ENCODE results near the gene PCBP3.

Gene PCBP3

DNA sequence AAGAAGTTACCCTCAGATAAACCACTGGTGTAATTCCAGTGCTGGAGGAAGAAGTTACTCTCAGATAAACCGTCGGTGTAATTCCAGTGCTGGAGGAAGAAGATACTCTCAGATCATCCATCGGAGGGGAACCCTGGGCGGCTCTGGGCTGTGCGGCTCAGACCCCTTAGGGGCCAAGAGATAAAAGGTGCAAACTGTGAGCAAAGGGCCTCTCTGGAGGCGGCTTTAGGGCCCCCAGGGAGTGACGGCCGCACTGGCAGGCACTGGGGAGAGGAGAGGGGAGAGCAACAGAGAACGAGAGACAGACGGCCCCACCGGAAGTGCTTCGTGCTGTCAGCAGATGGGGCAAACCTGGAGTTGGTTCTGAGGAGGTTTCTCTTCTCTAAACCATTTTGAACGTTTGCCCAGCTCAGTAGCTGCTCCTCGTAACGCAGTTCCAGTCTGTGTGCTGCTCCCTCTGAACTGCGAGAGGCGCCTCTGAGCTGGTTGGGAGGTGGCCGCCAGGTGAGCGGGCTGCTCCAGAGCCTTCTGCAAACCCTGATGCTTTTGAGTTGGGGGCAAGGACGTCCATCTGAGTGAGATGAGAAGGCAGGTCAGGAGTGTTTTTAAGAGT lies 275.4 kb downstream of the PCBP3 start:
- H3K4ac ChIP-seq (ENCODE audit: low read depth, low read length) = no peak overlapping the region
- peaks cover 2% of the 10 kb centered on the region for H3K9me3 ChIP-seq (ENCODE audit: insufficient read depth, low read depth, low read length)
- no peak overlapping the region for H2BK120ac ChIP-seq (ENCODE audit: insufficient read depth, low read length, poor library complexity)
- no peaks in the 10 kb centered on the region for H3K36me3 ChIP-seq (ENCODE audit: control insufficient read depth in 1 of 2, insufficient read depth in 2 of 2, low read length in 2 of 2)
- no peak overlapping the region for H4K12ac ChIP-seq (ENCODE audit: low read depth, low read length)
- H3K23ac ChIP-seq (ENCODE audit: low read length) = no peak overlapping the region
- H3K4me2 ChIP-seq (ENCODE audit: low read length) = no peak overlapping the region
- no peak overlapping the region for H3K18ac ChIP-seq (ENCODE audit: low read length)
- H3K14ac ChIP-seq (ENCODE audit: low read length) = no peak overlapping the region
- H3K79me2 ChIP-seq (ENCODE audit: control insufficient read depth, insufficient read depth, low read length, poor library complexity) = no peaks in the 10 kb centered on the region
- H3K79me1 ChIP-seq (ENCODE audit: low read length) = no peaks in the 10 kb centered on the region
- H3K9ac ChIP-seq (ENCODE audit: low read length) = no peak overlapping the region
- H3K4me1 ChIP-seq (ENCODE audit: control insufficient read depth in 1 of 2, insufficient read depth in 2 of 2, low read length in 2 of 2) = peaks cover 6 to 8% of the 10 kb centered on the region in 2 experiments
- no peak overlapping the region for H2AFZ ChIP-seq (ENCODE audit: insufficient read depth, low read length, poor library complexity)
- H4K91ac ChIP-seq (ENCODE audit: low read depth, low read length) = no peak overlapping the region
- H2BK5ac ChIP-seq (ENCODE audit: low read depth, low read length, poor library complexity) = no peak overlapping the region
- no peaks in the 10 kb centered on the region for H3K27me3 ChIP-seq (ENCODE audit: insufficient read depth, low read length)
- no peak for DNase-seq
- H3K4me3 ChIP-seq (ENCODE audit: low read depth, low read length) = no peak overlapping the region
- whole genome bisulfite sequencing (ENCODE audit: extremely low coverage, insufficient coverage, insufficient read length) = no CpG with 5 or more reads among the region's 20 CpGs
- H3K27ac ChIP-seq (ENCODE audit: low read depth, low read length) = no peak overlapping the region
- no peak overlapping the region for H2AK5ac ChIP-seq (ENCODE audit: low read length)
- H4K8ac ChIP-seq (ENCODE audit: low read depth, low read length) = no peak overlapping the region
- H2BK12ac ChIP-seq (ENCODE audit: low read length) = no peak overlapping the region

GRCh38 chr21:45919593-45919992 lies 276.1 kb downstream of the PCBP3 start:
- H3K4me3 ChIP-seq (ENCODE audit: low read depth, low read length) = no peak overlapping the region
- H2BK5ac ChIP-seq (ENCODE audit: low read depth, low read length, poor library complexity) = no peak overlapping the region
- no peak overlapping the region for H4K12ac ChIP-seq (ENCODE audit: low read depth, low read length)
- H3K18ac ChIP-seq (ENCODE audit: low read length) = no peak overlapping the region
- H2BK12ac ChIP-seq (ENCODE audit: low read length) = no peak overlapping the region
- H3K79me1 ChIP-seq (ENCODE audit: low read length) = no peaks in the 10 kb centered on the region
- DNase-seq = no peak
- no peak overlapping the region for H2AFZ ChIP-seq (ENCODE audit: insufficient read depth, low read length, poor library complexity)
- peaks cover 6 to 8% of the 10 kb centered on the region in 2 experiments for H3K4me1 ChIP-seq (ENCODE audit: control insufficient read depth in 1 of 2, insufficient read depth in 2 of 2, low read length in 2 of 2)
- WGBS (ENCODE audit: extremely low coverage, insufficient coverage, insufficient read length) = no CpG with 5 or more reads among the region's 15 CpGs
- no peak overlapping the region for H3K9ac ChIP-seq (ENCODE audit: low read length)
- H2AK5ac ChIP-seq (ENCODE audit: low read length) = no peak overlapping the region
- no peaks in the 10 kb centered on the region for H3K27me3 ChIP-seq (ENCODE audit: insufficient read depth, low read length)
- H3K79me2 ChIP-seq (ENCODE audit: control insufficient read depth, insufficient read depth, low read length, poor library complexity) = no peaks in the 10 kb centered on the region
- no peak overlapping the region for H3K23ac ChIP-seq (ENCODE audit: low read length)
- no peak overlapping the region for H3K4me2 ChIP-seq (ENCODE audit: low read length)
- no peak overlapping the region for H3K14ac ChIP-seq (ENCODE audit: low read length)
- H4K8ac ChIP-seq (ENCODE audit: low read depth, low read length) = no peak overlapping the region
- H4K91ac ChIP-seq (ENCODE audit: low read depth, low read length) = no peak overlapping the region
- no peaks in the 10 kb centered on the region for H3K36me3 ChIP-seq (ENCODE audit: control insufficient read depth in 1 of 2, insufficient read depth in 2 of 2, low read length in 2 of 2)
- no peak overlapping the region for H2BK120ac ChIP-seq (ENCODE audit: insufficient read depth, low read length, poor library complexity)
- H3K9me3 ChIP-seq (ENCODE audit: insufficient read depth, low read depth, low read length) = peaks cover 4% of the 10 kb centered on the region
- no peak overlapping the region for H3K4ac ChIP-seq (ENCODE audit: low read depth, low read length)
- H3K27ac ChIP-seq (ENCODE audit: low read depth, low read length) = no peak overlapping the region

DNA sequence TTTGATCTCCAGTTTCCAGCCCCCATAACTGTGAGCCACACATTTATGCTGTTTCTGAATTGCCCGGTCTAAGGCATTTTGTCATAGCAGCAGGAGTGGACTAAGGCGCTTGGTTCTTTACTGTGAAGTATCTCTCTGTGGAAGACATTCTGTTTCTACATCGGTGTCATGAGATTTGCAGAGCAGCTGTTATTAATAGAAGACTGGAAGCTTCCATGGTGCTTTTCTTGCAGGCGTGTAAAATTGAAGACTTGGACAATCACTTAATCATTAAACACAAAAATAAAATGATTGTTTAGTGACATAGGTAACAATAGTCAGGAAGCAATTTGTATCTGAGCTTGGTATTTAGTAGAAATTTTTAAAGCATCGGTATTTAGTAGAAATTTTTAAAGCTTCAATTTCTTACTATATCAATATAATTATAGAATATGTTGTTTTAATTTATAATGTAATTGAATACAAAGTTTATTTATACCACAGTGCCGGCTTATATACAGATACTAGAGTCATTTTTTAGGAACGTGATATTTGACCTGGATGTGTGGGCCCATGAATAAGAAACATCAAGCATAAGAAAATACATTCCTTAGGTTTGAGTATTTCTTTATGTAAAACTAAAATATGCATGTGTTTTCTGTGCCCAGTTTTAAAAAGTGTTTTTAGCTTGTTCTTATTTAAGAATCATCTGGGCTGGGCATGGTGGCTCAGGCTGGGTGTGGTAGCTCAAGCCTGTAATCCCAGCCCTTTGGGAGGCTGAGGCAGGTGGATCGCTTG lies 277.5 kb downstream of the PCBP3 start:
- no peak overlapping the region for H3K9ac ChIP-seq (ENCODE audit: low read length)
- no peak overlapping the region for H2AK5ac ChIP-seq (ENCODE audit: low read length)
- no peak overlapping the region for H2BK120ac ChIP-seq (ENCODE audit: insufficient read depth, low read length, poor library complexity)
- H4K8ac ChIP-seq (ENCODE audit: low read depth, low read length) = no peak overlapping the region
- no peak for DNase-seq
- H3K4ac ChIP-seq (ENCODE audit: low read depth, low read length) = no peak overlapping the region
- H2BK12ac ChIP-seq (ENCODE audit: low read length) = no peak overlapping the region
- H2BK5ac ChIP-seq (ENCODE audit: low read depth, low read length, poor library complexity) = no peak overlapping the region
- no peak overlapping the region for H3K4me2 ChIP-seq (ENCODE audit: low read length)
- H4K91ac ChIP-seq (ENCODE audit: low read depth, low read length) = no peak overlapping the region
- no peaks in the 10 kb centered on the region for H3K79me1 ChIP-seq (ENCODE audit: low read length)
- no peak overlapping the region for H3K14ac ChIP-seq (ENCODE audit: low read length)
- no peak overlapping the region for H4K12ac ChIP-seq (ENCODE audit: low read depth, low read length)
- no CpG with 5 or more reads among the region's 8 CpGs for WGBS (ENCODE audit: extremely low coverage, insufficient coverage, insufficient read length)
- peaks cover 4 to 8% of the 10 kb centered on the region in 2 experiments for H3K4me1 ChIP-seq (ENCODE audit: control insufficient read depth in 1 of 2, insufficient read depth in 2 of 2, low read length in 2 of 2)
- H3K27me3 ChIP-seq (ENCODE audit: insufficient read depth, low read length) = no peaks in the 10 kb centered on the region
- no peak overlapping the region for H3K27ac ChIP-seq (ENCODE audit: low read depth, low read length)
- H3K4me3 ChIP-seq (ENCODE audit: low read depth, low read length) = no peak overlapping the region
- peaks cover 4% of the 10 kb centered on the region for H3K9me3 ChIP-seq (ENCODE audit: insufficient read depth, low read depth, low read length)
- H3K36me3 ChIP-seq (ENCODE audit: control insufficient read depth in 1 of 2, insufficient read depth in 2 of 2, low read length in 2 of 2) = no peaks in the 10 kb centered on the region
- no peak overlapping the region for H3K18ac ChIP-seq (ENCODE audit: low read length)
- H3K79me2 ChIP-seq (ENCODE audit: control insufficient read depth, insufficient read depth, low read length, poor library complexity) = no peaks in the 10 kb centered on the region
- H2AFZ ChIP-seq (ENCODE audit: insufficient read depth, low read length, poor library complexity) = no peak overlapping the region
- H3K23ac ChIP-seq (ENCODE audit: low read length) = no peak overlapping the region

DNA sequence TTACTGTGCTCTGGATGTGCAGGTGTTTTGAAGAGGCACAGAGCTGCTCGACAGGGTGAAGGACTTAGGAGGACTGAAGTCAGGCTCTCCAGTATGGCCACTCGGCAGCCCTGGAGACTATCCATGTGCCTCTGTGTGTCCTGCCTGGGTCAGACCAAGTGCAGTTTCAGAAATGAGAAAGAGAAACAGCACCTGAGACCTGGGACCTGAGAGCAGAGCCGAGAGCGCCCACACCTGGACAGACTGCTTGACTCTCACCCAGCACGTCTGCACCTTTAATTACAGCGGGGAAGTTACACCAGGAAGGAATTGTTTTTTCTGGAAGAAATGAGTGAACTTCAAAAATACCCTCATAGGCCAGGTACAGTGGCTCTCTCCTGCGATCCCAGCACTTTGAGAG lies 278.4 kb downstream of the PCBP3 start:
- H3K27me3 ChIP-seq (ENCODE audit: insufficient read depth, low read length) = no peaks in the 10 kb centered on the region
- no CpG with 5 or more reads among the region's 7 CpGs for WGBS (ENCODE audit: extremely low coverage, insufficient coverage, insufficient read length)
- H3K27ac ChIP-seq (ENCODE audit: low read depth, low read length) = no peak overlapping the region
- H3K4me2 ChIP-seq (ENCODE audit: low read length) = no peak overlapping the region
- H3K4ac ChIP-seq (ENCODE audit: low read depth, low read length) = no peak overlapping the region
- peaks cover 0 to 2% of the 10 kb centered on the region in 2 experiments for H3K4me1 ChIP-seq (ENCODE audit: control insufficient read depth in 1 of 2, insufficient read depth in 2 of 2, low read length in 2 of 2)
- no peak overlapping the region for H2AK5ac ChIP-seq (ENCODE audit: low read length)
- H3K36me3 ChIP-seq (ENCODE audit: control insufficient read depth in 1 of 2, insufficient read depth in 2 of 2, low read length in 2 of 2) = no peaks in the 10 kb centered on the region
- H2BK12ac ChIP-seq (ENCODE audit: low read length) = no peak overlapping the region
- no peak overlapping the region for H3K18ac ChIP-seq (ENCODE audit: low read length)
- no peaks in the 10 kb centered on the region for H3K79me1 ChIP-seq (ENCODE audit: low read length)
- H2BK120ac ChIP-seq (ENCODE audit: insufficient read depth, low read length, poor library complexity) = no peak overlapping the region
- H2AFZ ChIP-seq (ENCODE audit: insufficient read depth, low read length, poor library complexity) = no peak overlapping the region
- H3K4me3 ChIP-seq (ENCODE audit: low read depth, low read length) = no peak overlapping the region
- no peak overlapping the region for H3K9ac ChIP-seq (ENCODE audit: low read length)
- no peak for DNase-seq
- H4K8ac ChIP-seq (ENCODE audit: low read depth, low read length) = no peak overlapping the region
- no peak overlapping the region for H3K14ac ChIP-seq (ENCODE audit: low read length)
- no peak overlapping the region for H4K91ac ChIP-seq (ENCODE audit: low read depth, low read length)
- no peak overlapping the region for H2BK5ac ChIP-seq (ENCODE audit: low read depth, low read length, poor library complexity)
- H3K23ac ChIP-seq (ENCODE audit: low read length) = no peak overlapping the region
- H4K12ac ChIP-seq (ENCODE audit: low read depth, low read length) = no peak overlapping the region
- H3K79me2 ChIP-seq (ENCODE audit: control insufficient read depth, insufficient read depth, low read length, poor library complexity) = no peaks in the 10 kb centered on the region
- H3K9me3 ChIP-seq (ENCODE audit: insufficient read depth, low read depth, low read length) = peaks cover 4% of the 10 kb centered on the region
